Loucy (cell line): ENCODE measurements around the gene PIK3R1.

Experiments
- H2AFZ ChIP-seq: fragments of 200-600 bp; sonication (generic); 2 replicates; pipeline ENCODE4 v1.6.0; 2016; ENCODE audit warnings: antibody characterized with exemption, mild to moderate bottlenecking, low read length, moderate library complexity
- H3F3A ChIP-seq: fragments of 200-600 bp; 2 replicates; pipeline ENCODE4 v1.6.0; 2016; ENCODE audit warnings: antibody characterized with exemption, low read depth, mild to moderate bottlenecking
- H3K27me3 ChIP-seq: fragments of 200-600 bp; sonication (generic); 2 replicates; pipeline ENCODE4 v1.6.1; 2014; ENCODE audit warnings: low read length, mild to moderate bottlenecking; ENCODE audit not compliant: insufficient read depth, poor library complexity, severe bottlenecking
- H3K36me3 ChIP-seq: fragments of 200-600 bp; sonication (generic); 2 replicates; pipeline ENCODE4 v1.6.1; 2016; ENCODE audit warnings: low read length; ENCODE audit not compliant: insufficient read depth
- H3K4me1 ChIP-seq: fragments of 200-600 bp; sonication (generic); 2 replicates; pipeline ENCODE4 v1.5.1; 2014; ENCODE audit warnings: low read length, mild to moderate bottlenecking; ENCODE audit not compliant: insufficient read depth, poor library complexity, severe bottlenecking
- H3K4me2 ChIP-seq: fragments of 200-600 bp; sonication (generic); 2 replicates; pipeline ENCODE4 v1.6.0; 2014; ENCODE audit warnings: antibody characterized with exemption, low read length, low read depth, mild to moderate bottlenecking; ENCODE audit not compliant: poor library complexity, severe bottlenecking
- H3K4me3 ChIP-seq: fragments of 200-600 bp; sonication (generic); 2 replicates; pipeline ENCODE4 v1.5.1; 2014; ENCODE audit warnings: low read length, mild to moderate bottlenecking, mixed read lengths; ENCODE audit not compliant: poor library complexity, severe bottlenecking
- H3K79me2 ChIP-seq: fragments of 200-600 bp; sonication (generic); 2 replicates; pipeline ENCODE4 v1.6.1; 2014; ENCODE audit warnings: low read length; ENCODE audit not compliant: insufficient read depth
- H3K9ac ChIP-seq: fragments of 200-600 bp; sonication (generic); 2 replicates; pipeline ENCODE4 v1.6.0; 2014; ENCODE audit warnings: mild to moderate bottlenecking, low read depth, low read length, moderate library complexity; ENCODE audit not compliant: poor library complexity, severe bottlenecking
- H3K9me2 ChIP-seq: fragments of 200-600 bp; sonication (generic); replicated peaks from 2 replicates; pipeline ENCODE4 v1.6.1; 2016; ENCODE audit warnings: low read depth, low read length, mixed read lengths
- H3K9me3 ChIP-seq: fragments of 200-600 bp; sonication (generic); 2 replicates; pipeline ENCODE4 v1.6.1; 2014; ENCODE audit warnings: mild to moderate bottlenecking, antibody characterized with exemption, low read length, low read depth; ENCODE audit not compliant: insufficient read depth
- H4K20me1 ChIP-seq: fragments of 200-600 bp; sonication (generic); 2 replicates; pipeline ENCODE4 v1.6.0; 2014; ENCODE audit warnings: antibody characterized with exemption, low read length, mild to moderate bottlenecking; ENCODE audit not compliant: insufficient read depth, poor library complexity, severe bottlenecking
- EZH2phosphoT487 ChIP-seq: fragments of 200-600 bp; IDR thresholded peaks from 2 replicates; pipeline ENCODE4 v1.6.1; 2018; ENCODE audit warnings: antibody characterized with exemption, mild to moderate bottlenecking, moderate library complexity, borderline replicate concordance
- TF ChIP-seq, protein P1 (sequence below): fragments of 200-600 bp; sonication (generic); conservative IDR thresholded peaks from 2 replicates; pipeline ENCODE4 v1.5.1; 2014; ENCODE audit warnings: mild to moderate bottlenecking, antibody characterized with exemption, low read length

PIK3R1 gene

DNA sequence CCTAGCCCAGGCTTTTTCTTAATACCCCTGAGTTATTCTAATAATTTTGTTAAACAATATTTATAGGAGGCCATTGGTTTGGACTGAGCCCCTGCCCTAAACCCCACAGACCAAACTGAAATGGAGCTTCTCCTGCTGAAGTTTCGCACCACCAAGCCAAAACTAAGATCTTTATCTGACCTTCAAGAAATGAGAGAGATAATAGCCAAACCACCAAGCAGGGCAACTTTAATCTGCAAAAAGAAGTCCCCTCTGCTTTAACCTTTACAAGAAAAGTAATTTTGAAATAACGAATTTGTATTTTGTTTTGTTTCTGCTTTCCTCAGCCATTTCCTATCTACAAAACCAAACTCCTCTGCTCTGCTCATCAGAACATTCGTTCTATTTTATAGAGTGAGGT lies 125.5 kb downstream of the PIK3R1 start:
- Histone ChIP-seq H3F3A (peaks cover 5% of the 10 kb centered on the region), H3K4me1 (peaks cover 54% of the 10 kb centered on the region), H3K27me3 (no peaks in the 10 kb centered on the region), H3K9ac (no peak overlapping the region), H3K36me3 (no peaks in the 10 kb centered on the region), H2AFZ (0 out of 2 replicates have a peak overlapping the region, but pooled peaks have one; percentile 4), H3K9me2 (no peaks in the 10 kb centered on the region), H3K79me2 (no peaks in the 10 kb centered on the region), H3K9me3 (no peaks in the 10 kb centered on the region), H3K4me3 (peak overlapping the region; percentile 15), H3K4me2 (peak overlapping the region; percentile 58), H4K20me1 (no peaks in the 10 kb centered on the region)
- no peak for TF ChIP-seq EZH2phosphoT487
- TF ChIP-seq, protein P1, sequence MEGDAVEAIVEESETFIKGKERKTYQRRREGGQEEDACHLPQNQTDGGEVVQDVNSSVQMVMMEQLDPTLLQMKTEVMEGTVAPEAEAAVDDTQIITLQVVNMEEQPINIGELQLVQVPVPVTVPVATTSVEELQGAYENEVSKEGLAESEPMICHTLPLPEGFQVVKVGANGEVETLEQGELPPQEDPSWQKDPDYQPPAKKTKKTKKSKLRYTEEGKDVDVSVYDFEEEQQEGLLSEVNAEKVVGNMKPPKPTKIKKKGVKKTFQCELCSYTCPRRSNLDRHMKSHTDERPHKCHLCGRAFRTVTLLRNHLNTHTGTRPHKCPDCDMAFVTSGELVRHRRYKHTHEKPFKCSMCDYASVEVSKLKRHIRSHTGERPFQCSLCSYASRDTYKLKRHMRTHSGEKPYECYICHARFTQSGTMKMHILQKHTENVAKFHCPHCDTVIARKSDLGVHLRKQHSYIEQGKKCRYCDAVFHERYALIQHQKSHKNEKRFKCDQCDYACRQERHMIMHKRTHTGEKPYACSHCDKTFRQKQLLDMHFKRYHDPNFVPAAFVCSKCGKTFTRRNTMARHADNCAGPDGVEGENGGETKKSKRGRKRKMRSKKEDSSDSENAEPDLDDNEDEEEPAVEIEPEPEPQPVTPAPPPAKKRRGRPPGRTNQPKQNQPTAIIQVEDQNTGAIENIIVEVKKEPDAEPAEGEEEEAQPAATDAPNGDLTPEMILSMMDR = no peak

- no peak overlapping the region for H3K4me3 ChIP-seq
- no peak overlapping the region for H3K9ac ChIP-seq
- H3K79me2 ChIP-seq = no peaks in the 10 kb centered on the region
- H3K27me3 ChIP-seq = no peaks in the 10 kb centered on the region
- H3K4me1 ChIP-seq = peaks cover 53% of the 10 kb centered on the region
- H3F3A ChIP-seq = peaks cover 5% of the 10 kb centered on the region
- no peak overlapping the region for H3K4me2 ChIP-seq
- no peak overlapping the region for H2AFZ ChIP-seq
- no peaks in the 10 kb centered on the region for H4K20me1 ChIP-seq
- no peaks in the 10 kb centered on the region for H3K9me2 ChIP-seq
- H3K36me3 ChIP-seq = no peaks in the 10 kb centered on the region
- no peak for TF ChIP-seq EZH2phosphoT487
- TF ChIP-seq, protein P1 = no peak
- H3K9me3 ChIP-seq = no peaks in the 10 kb centered on the region
Measured at GRCh38 chr5:68342693-68343092, 127.1 kb downstream of the PIK3R1 start.

DNA sequence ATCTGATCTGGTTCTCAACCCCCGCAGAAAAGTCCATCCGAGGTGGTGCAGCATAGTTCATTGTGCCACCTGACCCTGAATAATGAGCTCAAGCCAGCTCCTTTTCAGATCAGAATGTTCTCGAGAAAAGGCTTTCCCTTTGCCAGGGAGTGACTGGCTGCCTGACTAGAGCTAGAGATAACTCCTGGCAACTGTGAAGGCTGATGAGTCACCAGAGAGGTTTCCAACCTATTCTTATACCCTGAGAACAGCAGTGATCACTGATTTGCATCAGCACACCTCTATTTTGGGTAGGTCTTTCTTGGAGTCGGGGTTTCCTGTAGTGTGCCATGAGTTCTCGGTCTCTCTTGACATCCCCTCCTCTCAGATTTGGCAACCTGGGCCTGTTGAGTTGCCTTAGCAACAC lies 127.9 kb downstream of the PIK3R1 start:
- no peaks in the 10 kb centered on the region for H4K20me1 ChIP-seq
- H3K36me3 ChIP-seq = no peaks in the 10 kb centered on the region
- no peak overlapping the region for H3K4me3 ChIP-seq
- TF ChIP-seq EZH2phosphoT487 = no peak
- TF ChIP-seq, protein P1 = no peak
- no peak overlapping the region for H2AFZ ChIP-seq
- peaks cover 54% of the 10 kb centered on the region for H3K4me1 ChIP-seq
- H3K9me2 ChIP-seq = no peaks in the 10 kb centered on the region
- no peaks in the 10 kb centered on the region for H3K27me3 ChIP-seq
- no peaks in the 10 kb centered on the region for H3K9me3 ChIP-seq
- H3F3A ChIP-seq = peaks cover 5% of the 10 kb centered on the region
- H3K79me2 ChIP-seq = no peaks in the 10 kb centered on the region
- H3K9ac ChIP-seq = no peak overlapping the region
- no peak overlapping the region for H3K4me2 ChIP-seq
